Measurements from ENCODE around the gene CYP19A1.
"Not testable (repeated sequence)": the region's sequence is repeated elsewhere in the genome, so short reads cannot be mapped to it uniquely, and the experiment has no call there.

CYP19A1 gene

DNA sequence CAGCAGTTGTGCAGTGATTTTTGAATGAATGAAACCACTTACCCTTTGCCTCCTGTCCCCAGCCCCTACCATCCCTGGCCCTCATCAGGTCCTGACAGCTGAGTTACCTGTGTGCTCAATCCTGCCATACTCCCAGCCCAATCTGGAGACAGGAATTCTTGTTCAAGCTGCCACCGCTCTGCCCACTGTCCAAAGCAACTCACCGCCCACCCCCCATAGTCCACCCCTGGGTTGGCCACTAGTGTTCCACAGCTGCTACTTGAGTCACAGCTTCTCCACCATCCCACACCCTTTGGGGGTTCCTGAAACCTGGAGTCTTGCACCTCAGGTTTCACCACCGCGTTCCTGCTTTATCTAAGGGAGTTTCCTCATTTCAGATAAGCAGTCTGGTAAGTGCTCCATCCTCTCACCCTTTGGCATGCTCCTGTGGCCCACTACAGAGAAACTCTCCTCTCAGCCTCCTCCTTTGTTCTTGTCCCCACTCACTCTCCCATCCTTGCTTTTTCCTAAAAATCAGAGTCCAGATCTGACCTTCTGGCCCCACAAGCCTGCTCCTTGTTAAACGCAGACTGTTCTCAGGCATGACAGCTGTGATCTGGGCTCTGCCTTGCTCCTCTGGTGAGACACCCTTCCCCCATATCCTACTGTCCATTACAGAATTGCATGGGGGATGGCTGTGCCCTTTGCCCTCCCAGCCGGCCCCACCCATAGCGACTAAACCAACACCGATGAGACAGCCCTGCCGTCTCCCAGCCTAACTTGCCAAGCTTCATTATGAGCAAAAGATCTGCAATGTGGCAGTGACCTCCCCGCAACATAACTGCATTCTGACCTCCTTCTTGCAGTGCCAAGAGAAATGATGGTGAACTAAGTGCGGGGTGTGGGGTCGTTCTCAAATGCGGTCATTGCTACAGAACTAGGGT is 50.0 kb downstream of the CYP19A1 start:
- FAIRE-seq: no peak

DNA sequence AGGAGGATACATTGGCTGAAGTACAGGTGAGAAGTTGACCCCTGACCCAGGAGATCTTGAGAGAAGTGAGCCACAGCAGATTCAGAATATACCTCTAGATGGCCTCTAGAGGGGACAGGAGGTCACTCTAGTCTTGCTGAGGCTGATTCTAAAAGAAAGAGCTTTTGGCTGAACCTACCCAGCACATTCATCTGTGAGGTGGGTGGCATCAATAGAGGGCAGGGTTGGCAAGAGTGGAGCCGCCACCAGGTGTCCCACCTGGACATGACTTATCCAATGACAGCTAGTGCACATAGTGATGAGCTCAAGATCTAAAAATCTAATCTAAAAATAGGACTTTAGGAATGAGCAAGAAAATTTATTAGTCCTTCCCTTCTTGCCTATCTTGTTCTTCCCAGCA is 51.6 kb downstream of the CYP19A1 start:
- FAIRE-seq: no peak

DNA sequence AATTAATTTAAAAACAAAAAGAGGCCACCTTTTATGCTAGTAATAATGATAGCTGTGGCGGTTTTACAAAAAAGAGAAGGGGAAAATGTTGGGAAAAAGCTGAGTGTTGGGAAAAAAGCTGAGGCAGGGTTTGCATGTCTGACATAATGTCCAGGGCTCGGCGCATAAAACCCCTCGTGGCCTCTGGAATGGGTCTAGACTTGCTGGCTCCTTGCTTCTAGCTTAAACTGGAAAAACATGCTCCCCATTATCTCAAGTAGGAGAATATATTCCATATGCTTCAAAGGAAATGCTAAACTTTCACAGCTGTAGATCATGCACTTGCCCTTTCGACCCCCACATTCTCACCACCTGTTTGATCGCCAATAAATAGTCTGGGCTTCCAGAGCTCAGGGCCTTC is 53.0 kb downstream of the CYP19A1 start:
- no peak for FAIRE-seq

GRCh38 chr15:51284871-51285270 is 53.5 kb downstream of the CYP19A1 start:
- no peak for FAIRE-seq

GRCh38 chr15:51283026-51283425 is 55.4 kb downstream of the CYP19A1 start:
- no peak for FAIRE-seq

GRCh38 chr15:51282241-51282640 is 56.2 kb downstream of the CYP19A1 start:
- not testable (repeated sequence) for FAIRE-seq

DNA sequence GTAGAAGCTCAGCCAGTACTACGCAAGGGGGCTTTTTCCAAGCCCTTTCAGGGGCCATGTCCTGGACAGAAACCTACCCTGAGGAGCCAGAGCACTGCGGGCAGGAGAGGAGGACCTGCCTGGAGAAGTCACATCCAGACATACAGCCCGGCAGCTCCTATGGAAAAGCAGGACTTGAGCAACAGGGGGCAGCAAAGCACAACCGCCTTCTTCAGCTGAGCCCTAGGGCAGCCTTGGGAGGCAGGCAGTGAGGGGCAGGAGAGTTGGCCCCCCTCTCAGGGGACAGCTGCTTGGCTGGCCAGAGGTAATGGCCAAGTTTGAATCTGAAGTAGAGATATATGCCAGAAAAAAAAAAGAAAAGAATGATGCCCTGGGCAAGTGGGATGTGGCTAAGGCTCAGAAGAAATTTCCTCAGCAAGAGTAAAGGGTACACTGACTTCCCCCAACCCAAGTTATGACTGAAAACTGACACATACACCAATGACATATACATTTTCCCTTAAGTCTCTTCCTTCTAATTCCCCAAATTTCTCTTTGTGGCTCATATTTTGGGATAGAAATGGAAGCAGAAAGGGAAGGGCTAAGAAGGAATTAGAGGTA is 56.9 kb downstream of the CYP19A1 start:
- FAIRE-seq: no peak

- no peak for FAIRE-seq
Observed at GRCh38 chr15:51280838-51281237, 57.6 kb downstream of the CYP19A1 start.

DNA sequence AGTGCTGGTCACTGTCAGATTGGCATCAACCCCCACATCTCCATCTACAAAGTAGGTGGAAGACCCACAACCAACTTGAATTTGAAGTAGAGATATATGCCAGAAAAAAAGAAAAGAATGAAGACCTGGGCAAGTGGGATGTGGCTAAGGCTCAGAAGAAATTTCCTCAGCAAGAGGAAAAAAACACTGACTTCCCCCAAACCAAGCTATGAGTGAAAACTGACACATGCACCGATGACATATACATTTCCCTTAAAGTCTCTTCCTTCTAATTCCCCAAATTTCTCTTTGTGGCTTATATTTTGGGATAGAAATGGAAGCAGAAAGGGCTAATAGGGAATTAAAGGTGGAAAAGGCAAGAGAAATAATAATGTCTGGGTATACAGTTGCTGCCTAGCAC is 59.0 kb downstream of the CYP19A1 start:
- no peak for FAIRE-seq

- no peak for FAIRE-seq
Observed at GRCh38 chr15:51277101-51277500, 61.3 kb downstream of the CYP19A1 start.

DNA sequence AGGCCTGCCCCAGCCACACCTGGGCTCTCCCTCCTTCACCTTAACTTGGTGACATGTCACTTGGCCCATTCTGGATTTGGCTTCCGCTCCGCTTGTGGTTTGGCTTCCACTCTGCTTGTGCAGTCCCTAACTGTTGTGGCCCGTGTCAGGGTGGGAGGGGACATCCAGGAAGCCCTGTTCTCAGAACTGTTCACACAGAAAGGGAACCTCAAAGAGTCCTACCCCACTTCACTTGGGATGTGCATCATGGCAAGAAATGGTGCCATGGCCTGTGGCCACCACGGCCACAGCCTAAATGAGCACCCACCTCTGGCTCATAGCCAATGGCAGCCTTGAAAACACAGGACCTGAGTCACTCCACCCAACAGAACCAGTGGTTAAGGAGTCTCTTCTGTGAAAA is 63.4 kb downstream of the CYP19A1 start:
- no peak for FAIRE-seq

DNA sequence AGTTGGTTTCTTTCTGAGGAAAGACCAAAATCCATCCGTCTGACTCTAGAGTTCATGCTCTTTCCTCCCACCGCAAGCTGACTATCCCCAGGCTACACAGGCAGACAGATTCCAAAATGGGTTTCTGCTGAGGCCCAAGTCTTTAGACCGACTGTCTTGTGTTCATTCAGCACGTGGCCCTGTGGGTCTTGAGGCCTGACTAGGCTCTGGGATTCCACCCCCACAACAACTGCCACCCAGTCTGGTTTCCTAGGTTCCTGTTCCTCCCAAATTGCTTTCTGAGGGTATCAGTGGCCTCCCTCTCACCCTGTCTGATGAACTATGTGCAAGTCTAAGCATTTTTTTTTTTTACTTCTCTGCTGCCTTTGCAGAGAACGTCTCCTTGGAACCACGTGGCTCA is 67.7 kb downstream of the CYP19A1 start:
- FAIRE-seq: no peak

DNA sequence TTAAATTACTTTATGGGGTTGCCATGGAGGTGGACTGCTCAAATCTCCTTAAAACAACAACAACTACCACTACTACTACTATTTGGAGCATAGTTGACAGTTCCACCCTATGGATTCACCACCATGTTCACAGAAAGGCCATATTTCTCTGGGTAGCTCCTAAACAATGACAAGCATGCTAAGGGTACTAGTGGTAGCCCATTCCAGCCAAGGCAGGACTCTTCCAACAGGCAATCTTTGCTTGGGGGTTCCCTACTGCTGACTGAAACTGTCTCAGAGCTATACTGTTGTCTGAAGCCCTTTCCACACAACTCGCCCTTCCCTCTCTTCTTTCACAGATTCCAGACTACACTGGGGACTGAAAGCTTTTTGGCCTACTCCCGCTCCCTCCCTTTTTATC is 68.9 kb downstream of the CYP19A1 start:
- no peak for FAIRE-seq

DNA sequence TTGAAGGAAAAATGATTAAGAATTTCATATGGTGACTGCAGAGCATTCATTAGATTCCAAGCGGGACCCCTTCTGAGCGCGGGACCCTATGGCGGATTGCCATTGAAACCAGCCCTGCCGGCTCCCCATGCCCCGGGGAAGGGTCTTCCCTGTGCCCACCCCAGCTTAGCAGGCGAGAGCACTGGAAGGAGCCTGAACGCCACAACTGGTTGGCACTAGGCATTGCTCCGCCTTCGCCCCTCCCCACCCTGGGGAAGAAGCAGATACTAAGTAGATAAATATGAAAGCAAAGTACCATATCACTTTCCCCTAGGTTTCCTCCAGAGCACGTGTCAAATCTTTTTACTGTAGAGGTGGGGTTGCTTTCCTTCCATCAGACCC is 70.7 kb downstream of the CYP19A1 start:
- FAIRE-seq: no peak

DNA sequence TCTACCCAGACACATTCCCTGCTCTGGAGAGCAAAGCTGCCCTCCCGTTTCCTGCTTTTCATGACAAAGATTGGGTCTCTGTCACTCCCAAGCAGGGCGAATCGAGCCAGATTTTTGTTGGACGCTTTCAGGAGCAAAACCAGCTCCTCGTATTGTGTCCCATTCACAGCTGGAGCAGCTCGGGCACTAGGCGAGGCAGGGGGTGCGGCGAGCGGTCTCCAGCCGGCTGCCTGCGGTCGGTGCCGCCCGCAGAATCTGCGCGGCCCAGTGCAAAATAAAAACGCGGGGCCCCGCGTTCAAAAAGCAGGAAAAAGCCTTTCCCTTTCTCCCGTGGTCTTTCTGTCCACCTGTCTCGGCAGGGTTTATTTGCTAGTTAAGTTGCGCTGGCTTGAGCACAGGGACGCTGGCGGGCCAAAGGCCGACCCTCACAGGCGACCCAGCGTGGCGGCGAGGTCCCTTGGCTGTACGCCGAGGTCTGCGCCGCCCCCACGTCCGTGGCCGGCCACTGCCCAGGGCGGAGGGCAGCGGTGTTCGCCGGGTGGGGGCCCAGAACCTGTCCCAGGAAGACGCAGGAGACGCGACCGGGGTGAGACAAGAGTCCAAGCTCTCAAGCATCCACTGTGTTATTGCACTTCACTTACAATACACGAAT is 71.2 kb downstream of the CYP19A1 start:
- FAIRE-seq: no peak

- FAIRE-seq: no peak
Observed at GRCh38 chr15:51266656-51267050, 71.7 kb downstream of the CYP19A1 start.

DNA sequence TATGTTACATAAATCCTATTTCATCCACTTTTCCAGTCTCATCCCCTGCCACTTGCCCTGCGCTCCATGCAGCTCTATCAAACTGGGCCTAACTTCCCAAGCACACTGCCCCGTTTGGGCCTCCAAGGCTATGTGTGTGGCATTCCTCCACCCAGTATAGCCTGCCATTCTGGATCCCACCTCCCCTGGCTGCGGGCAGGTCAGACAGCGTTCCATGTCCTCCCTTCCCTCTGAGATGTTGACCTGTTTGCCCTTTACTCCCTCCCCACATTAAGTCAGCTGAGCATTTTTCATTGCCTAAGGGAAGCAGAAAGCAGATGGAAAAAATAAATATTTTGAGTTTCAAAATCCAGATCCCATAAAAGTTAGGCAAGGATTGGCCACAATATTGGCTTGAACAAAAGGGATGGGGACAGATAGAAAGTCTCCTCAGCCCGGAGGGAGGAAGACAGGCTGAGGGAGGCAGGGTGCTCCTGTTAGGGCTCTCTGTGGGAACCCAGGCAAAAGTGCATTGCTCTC is 73.3 kb downstream of the CYP19A1 start:
- FAIRE-seq: no peak

- no peak for FAIRE-seq
Observed at GRCh38 chr15:51263726-51264125, 74.7 kb downstream of the CYP19A1 start.

- no peak for FAIRE-seq
Observed at GRCh38 chr15:51263116-51263515, 75.3 kb downstream of the CYP19A1 start.

GRCh38 chr15:51262463-51262862 is 75.9 kb downstream of the CYP19A1 start:
- no peak for FAIRE-seq

DNA sequence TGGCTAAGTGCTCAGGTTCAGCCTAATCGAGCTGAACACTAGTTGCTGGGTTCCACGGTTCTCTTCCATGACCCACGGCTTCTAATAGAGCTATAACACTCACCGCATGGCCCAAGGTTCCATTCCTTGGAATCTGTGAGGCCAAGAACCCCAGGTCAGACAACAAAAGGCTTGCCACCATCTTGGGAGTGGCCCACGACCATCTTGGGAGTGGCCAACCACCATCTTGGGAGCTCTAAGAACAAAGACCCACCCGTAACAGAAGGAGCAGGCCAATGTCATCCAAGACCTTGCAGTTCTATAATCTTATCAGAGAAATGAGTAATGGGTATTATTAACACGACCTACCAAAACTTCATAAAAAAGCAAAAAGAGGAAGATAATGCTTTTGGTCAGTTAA is 77.3 kb downstream of the CYP19A1 start:
- FAIRE-seq: not testable (repeated sequence)

DNA sequence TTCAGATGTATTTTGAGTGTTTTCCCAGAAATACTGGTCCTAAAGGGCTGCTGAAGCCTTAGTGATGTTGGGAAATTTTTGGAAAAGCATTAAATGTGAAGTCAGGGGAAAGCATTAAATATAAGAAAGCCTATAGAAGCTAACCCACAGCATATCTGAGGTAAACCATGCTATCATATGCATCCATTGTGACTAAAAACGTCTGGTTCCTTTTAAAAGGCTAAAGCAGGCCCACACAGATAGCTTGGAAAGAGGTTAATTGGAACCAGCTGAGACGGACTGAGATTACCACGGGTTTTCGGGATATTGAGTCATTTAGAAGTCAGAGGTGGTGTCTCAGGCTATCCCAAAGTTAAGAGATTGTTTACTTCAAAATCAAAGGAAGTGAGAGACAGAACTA is 78.2 kb downstream of the CYP19A1 start:
- no peak for FAIRE-seq

DNA sequence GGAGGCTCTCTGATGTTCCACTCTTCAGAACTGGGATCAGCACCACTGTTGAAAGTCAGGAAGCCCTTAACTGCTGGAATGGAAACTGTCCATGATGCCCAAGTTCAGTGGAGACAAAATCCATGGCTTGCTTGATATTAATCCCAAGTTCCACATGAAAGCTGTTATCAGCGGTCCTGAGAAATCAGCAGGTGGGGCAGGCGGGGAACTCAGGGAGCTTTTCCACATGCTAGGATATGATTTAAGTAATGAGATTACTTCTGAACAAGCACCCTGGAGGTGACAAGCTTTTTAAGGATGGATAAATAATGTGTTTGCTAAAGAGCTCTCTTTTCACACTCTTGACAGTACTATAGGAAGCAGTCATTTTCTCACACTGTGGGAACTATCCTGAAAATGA is 82.9 kb downstream of the CYP19A1 start:
- no peak for FAIRE-seq

DNA sequence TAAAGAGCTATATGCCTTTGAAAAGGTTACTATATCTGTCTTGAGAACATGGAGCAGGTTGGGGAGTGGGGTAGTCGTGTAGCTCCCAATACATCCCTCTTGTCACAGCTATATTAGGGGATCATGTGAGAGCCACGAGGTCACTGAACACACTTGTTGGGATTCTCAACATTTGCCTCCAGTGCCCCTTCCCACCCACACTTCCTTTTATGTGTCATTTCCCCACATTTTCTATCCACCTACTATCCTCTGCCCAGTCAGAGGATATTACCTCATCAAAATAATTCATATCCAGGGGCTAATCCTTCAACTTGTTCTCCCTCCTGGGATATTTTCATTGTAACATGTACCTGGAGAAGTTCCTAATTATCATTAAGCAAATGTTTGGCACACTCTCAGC is 85.0 kb downstream of the CYP19A1 start:
- FAIRE-seq: no peak

All from islet of Langerhans (tissue), 1 donor.